Heart left ventricle (tissue), 16 donors: Measurements from ENCODE around the gene TTC12. TPM values are rescaled to one million over a fixed set of nuclear protein-coding genes. Genes with fewer than 3 reads are reported as not detected.

Experiments
- ATAC-seq, 4 donors: fragments of 200-7000 bp; cut with Tn5 transposase; one replicate each; pipeline ENCODE4 v1.9.1; 2020 to 2022; ENCODE audit warnings: moderate library complexity in 4 of 4, mild to moderate bottlenecking in 3 of 4, moderate number of reproducible peaks in 1 of 4
- DNase-seq, 5 donors: peaks; one replicate each; pipeline ENCODE4 v3.0.0-alpha.2; 2020
- H3K27ac ChIP-seq, 12 donors: fragments of 200-600 bp; sonication (generic) in 4 of 12; one replicate each; pipeline versions ENCODE4 v1.5.0 to v1.8.0; 2016 to 2022; ENCODE audit warnings: mild to moderate bottlenecking in 2 of 12
- H3K27me3 ChIP-seq, 9 donors: fragments of 200-600 bp; sonication (generic) in 2 of 9; one replicate each; pipeline versions ENCODE4 v1.5.1 to v1.8.0; 2016 to 2022; ENCODE audit warnings: mild to moderate bottlenecking in 3 of 9
- H3K36me3 ChIP-seq, 9 donors: fragments of 200-600 bp; sonication (generic) in 2 of 9; one replicate each; pipeline versions ENCODE4 v1.5.0 to v1.8.0; 2018 to 2022; ENCODE audit warnings: mild to moderate bottlenecking in 2 of 9
- H3K4me1 ChIP-seq, 12 donors: fragments of 200-600 bp; sonication (generic) in 4 of 12; one replicate each; pipeline versions ENCODE4 v1.5.0 to v1.8.0; 2016 to 2022; ENCODE audit warnings: mild to moderate bottlenecking in 3 of 12
- H3K4me3 ChIP-seq, 12 donors: fragments of 200-600 bp; sonication (generic) in 4 of 12; one replicate each; pipeline versions ENCODE4 v1.5.0 to v1.8.0; 2017 to 2022; ENCODE audit warnings: mild to moderate bottlenecking in 9 of 12, moderate library complexity in 4 of 12
- H3K9me3 ChIP-seq, 12 donors: fragments of 200-600 bp; sonication (generic) in 4 of 12; one replicate each; pipeline versions ENCODE4 v1.5.0 to v1.8.0; 2016 to 2022; ENCODE audit warnings: mild to moderate bottlenecking in 1 of 12
- POLR2A ChIP-seq, 2 donors: fragments of 450-650 bp; IDR thresholded peaks; one replicate each; pipeline ENCODE4 v1.6.1; 2017; ENCODE audit warnings: antibody characterized with exemption in 2 of 2, mild to moderate bottlenecking in 2 of 2, moderate library complexity in 2 of 2
- WGBS, 4 donors: extraction: QIAGEN DNeasy Blood & Tissue Kit in 2 of 4; methylation state at CpG; one replicate each; pipeline versions ENCODE4 v1.1.5 to v1.1.7; 2013 to 2018; 5-methylcytosine and 5-hydroxymethylcytosine counted together
- intact Hi-C, 10 donors: fragments of 100-400 bp; cut with DNase I; formaldehyde crosslinking; loops; one replicate each; pipeline versions ENCODE4 v1.11.1 to v1.14.2; 2022
- long read RNA-seq, 3 donors: library from polyadenylated mRNA; unstranded; transcript quantifications; one replicate each; pipeline ENCODE4 v2.0.0, GENCODE V29; 2020 to 2021
- polyA plus RNA-seq, 2 donors: library from polyadenylated mRNA; stranded (reverse); fragments of 200-250 nt; gene quantifications; one replicate each; pipeline ENCODE4 v1.2.3, GENCODE V29; 2013
- total RNA-seq, 9 donors: library from RNA; depleted of rRNA in 2 of 9; stranded (reverse); fragments of >200 nt in 2 of 9; fragmentation: NEBNext Ultra II Directional in 3 of 9; extraction: Animal tissue kit (Norgen Biotek cat#: 25700) in 3 of 9; gene quantifications; one replicate each; pipeline versions ENCODE4 v1.1.0 to v1.2.4, GENCODE V29; 2016 to 2023
- TF ChIP-seq, protein P1 (sequence below), 12 donors: fragments of 200-600 bp; sonication (generic) in 4 of 12; IDR thresholded peaks; one replicate each; pipeline versions ENCODE4 v1.5.0 to v1.8.0; 2018 to 2022; ENCODE audit warnings: antibody characterized with exemption in 12 of 12, mild to moderate bottlenecking in 5 of 12
- donor health status: ischemic (EF 13 %, LVEDD 7.1; RV severe dilation, severe dysfunction).
- donor health status: healthy with polysubstance abuse.
- donor health status: DM: no; HTN: yes; CAD: no.
- donor health status: DM: no; HTN: no; CAD: no.
- donor health status: ischemic (EF 25% LVEDD 6.9; RV normal size, moderate dysfunction).
- donor health status: ischemic (EF 25% LVEDD 5.7; RV mildly dilated, moderate dysfunction).
- donor health status: healthy.
- donor health status: DM: yes; HTN: yes; CAD: no.
- donor health status: ischemic (EF 35%, LVEDD 5.7; RV mildly dilated, moderate dysfunction).
- donor health status: nonischemic (EF 11% LVEDD 7.7; RV severe dilation, severe dysfunction).
- donor health status: DM: yes; HTN: yes; CAD: no.
- donor health status: PGD.
- donor health status: ischemic (EF 29% LVEDD 5.4; RV normal size, mild dysfunction).
- donor health status: nonischemic (EF 23%, LVEDD 6.1; RV moderate dilation, normal function).

The TTC12 gene
- total RNA-seq: 10 to 100 TPM in 3 of 9 donors, 1 to 10 TPM in 6; 3.5 to 11.9 (median 7.9) TPM
- polyA plus RNA-seq: 1 to 10 TPM; 2.7 to 3.8 TPM
- long read RNA-seq, donor 1, partial matches to known transcripts: 1 of 3 reads
- long read RNA-seq, donor 1, other reads (novel, unspliced or antisense): 2 of 3 reads
- long read RNA-seq, donor 2, partial matches to known transcripts: 1 of 4 reads
- long read RNA-seq, donor 2, other reads (novel, unspliced or antisense): 1 of 4 reads
- long read RNA-seq, donor 3, partial matches to known transcripts: 1 of 4 reads
- long read RNA-seq, donor 3, other reads (novel, unspliced or antisense): 2 of 4 reads

DNA sequence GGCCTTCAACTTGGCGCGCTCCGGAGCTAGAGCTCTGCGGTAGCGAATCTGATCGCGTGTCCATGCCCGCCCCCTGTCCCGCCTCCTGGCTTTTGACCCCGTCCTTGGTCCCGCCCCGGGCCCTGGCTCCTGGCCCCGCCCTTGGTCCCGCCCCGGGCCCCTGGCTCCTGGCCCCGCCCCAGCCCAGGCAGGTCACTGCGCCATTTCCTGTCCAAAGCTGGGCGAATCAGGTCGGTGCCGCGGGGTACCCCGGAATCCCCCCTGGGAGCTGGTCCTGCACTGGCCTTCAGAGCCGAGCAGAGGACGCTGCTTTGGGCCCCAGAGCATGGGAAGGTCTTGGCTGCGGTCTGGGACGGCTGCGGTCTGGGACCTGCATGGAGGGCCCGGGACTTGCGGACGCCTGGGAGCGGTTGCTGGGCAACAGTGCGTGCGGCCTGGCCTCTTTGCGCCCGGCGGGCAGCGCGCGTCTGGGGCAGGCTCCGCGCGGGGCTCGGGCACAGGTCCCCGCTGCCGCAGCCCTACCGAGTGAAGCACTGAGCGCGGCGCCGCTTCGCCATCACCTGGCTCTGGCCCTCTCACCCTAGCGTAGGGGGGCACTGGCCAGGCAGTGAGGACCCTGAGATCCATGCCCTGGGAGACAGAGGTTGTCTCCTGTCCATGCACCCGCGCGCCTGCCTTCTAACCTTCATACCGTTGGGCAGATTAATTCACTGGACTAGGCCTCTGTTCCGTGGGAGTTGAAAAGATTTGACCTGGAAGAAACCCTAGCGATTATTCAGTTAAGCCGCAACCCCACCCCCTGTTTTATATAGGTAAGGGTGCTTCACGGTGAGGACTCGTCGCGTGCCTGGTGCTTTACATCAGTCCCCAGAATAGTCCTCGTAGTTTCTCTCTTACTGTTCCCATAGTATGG, at the start of gene TTC12:
TSS of gene TTC12 (plus strand) at position 195 of the 913 bp plus-strand sequence. CDS start 1,675 bp downstream, outside the sequence.
- Histone ChIP-seq H3K9me3 (no peaks in the 10 kb centered on the region), H3K27me3 (no peaks in the 10 kb centered on the region), H3K4me3 (peak within 1 kb of the TSS; percentile 63 to 92 (median 85)), H3K36me3 (peaks cover 0 to 28% (median 4%) of the 10 kb centered on the region in 9 donors), H3K27ac (peak within 1 kb of the TSS; percentile 59 to 93 (median 90)), H3K4me1 (peaks cover 0 to 19% (median 8%) of the 10 kb centered on the region in 12 donors)
- intact Hi-C loops: no loop called here
- DNase-seq (peak; percentile 94 to 97 (median 95)), ATAC-seq (peak; percentile 99 to 100 (median 100))
- WGBS, 4 donors: 4 to 19% (median 6%) methylated on average over 33 to 64 of the region's 64 CpGs
- TF ChIP-seq, protein P1, sequence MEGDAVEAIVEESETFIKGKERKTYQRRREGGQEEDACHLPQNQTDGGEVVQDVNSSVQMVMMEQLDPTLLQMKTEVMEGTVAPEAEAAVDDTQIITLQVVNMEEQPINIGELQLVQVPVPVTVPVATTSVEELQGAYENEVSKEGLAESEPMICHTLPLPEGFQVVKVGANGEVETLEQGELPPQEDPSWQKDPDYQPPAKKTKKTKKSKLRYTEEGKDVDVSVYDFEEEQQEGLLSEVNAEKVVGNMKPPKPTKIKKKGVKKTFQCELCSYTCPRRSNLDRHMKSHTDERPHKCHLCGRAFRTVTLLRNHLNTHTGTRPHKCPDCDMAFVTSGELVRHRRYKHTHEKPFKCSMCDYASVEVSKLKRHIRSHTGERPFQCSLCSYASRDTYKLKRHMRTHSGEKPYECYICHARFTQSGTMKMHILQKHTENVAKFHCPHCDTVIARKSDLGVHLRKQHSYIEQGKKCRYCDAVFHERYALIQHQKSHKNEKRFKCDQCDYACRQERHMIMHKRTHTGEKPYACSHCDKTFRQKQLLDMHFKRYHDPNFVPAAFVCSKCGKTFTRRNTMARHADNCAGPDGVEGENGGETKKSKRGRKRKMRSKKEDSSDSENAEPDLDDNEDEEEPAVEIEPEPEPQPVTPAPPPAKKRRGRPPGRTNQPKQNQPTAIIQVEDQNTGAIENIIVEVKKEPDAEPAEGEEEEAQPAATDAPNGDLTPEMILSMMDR (IDR thresholded peaks at IDR 0.05): no peak
- TF ChIP-seq POLR2A (IDR thresholded peaks at IDR 0.05): peak in 1 of 2 donors; percentile 62

DNA sequence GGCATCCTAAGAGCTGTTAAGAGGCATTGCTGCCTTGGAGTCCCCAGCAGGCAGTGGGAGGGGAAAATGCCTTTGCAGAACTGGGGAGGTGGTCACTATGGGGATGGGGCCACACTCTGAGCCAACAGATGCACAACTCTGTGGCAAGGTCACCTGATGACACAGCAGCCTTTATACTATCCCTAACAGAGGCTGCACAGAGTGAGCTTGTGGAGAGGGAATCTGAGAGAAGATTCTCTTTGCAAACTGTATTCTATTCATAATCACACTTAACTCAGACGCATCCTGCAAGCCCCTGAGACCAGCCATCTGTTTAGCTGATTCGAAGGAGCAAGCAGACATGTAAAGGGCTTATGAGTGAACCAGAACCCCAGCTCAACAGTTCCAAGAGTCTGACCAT, 49.0 kb upstream of the TTC12 start:
- intact Hi-C loops: loop anchor here in 4 of 10 donors (10.0 kb wide), 3 partner anchors 301 to 471 kb away; partner anchors contain the start of gene NCAM1 (in 3 of the 4)
- DNase-seq: no peak
- H3K4me3 ChIP-seq: no peak overlapping the region
- peaks cover 0 to 5% (median 1%) of the 10 kb centered on the region in 9 donors for H3K36me3 ChIP-seq
- 39 to 45% (median 43%) methylated on average over 2 of the region's 2 CpGs for WGBS, 4 donors
- no peak for ATAC-seq
- TF ChIP-seq, protein P1 (IDR thresholded peaks at IDR 0.05): no peak
- TF ChIP-seq POLR2A (IDR thresholded peaks at IDR 0.05): no peak
- no peak overlapping the region for H3K27ac ChIP-seq
- peaks cover 0 to 23% (median 3%) of the 10 kb centered on the region in 12 donors for H3K4me1 ChIP-seq
- H3K27me3 ChIP-seq: no peaks in the 10 kb centered on the region
- no peaks in the 10 kb centered on the region for H3K9me3 ChIP-seq

- ATAC-seq: no peak
- intact Hi-C loops: loop anchor here in 4 of 10 donors (10.0 kb wide), 3 partner anchors 303 to 473 kb away; partner anchors contain the start of gene NCAM1 (in 3 of the 4)
- Histone ChIP-seq H3K4me1 (peaks cover 0 to 23% (median 1%) of the 10 kb centered on the region in 12 donors), H3K4me3 (no peak overlapping the region), H3K36me3 (peaks cover 0 to 4% (median 0%) of the 10 kb centered on the region in 9 donors), H3K27me3 (no peaks in the 10 kb centered on the region), H3K9me3 (no peaks in the 10 kb centered on the region), H3K27ac (no peak overlapping the region)
- no peak for DNase-seq
- WGBS, 4 donors: 89 to 91% (median 90%) methylated on average over 7 of the region's 7 CpGs
- TF ChIP-seq, protein P1 (IDR thresholded peaks at IDR 0.05): no peak
- no peak for TF ChIP-seq POLR2A (IDR thresholded peaks at IDR 0.05)
Observed at GRCh38 chr11:113267493-113267892, 46.9 kb upstream of the TTC12 start.
